SK-N-SH (cell line): ENCODE data around the gene CEP250. TPM values are rescaled to one million over a fixed set of nuclear protein-coding genes. Genes with fewer than 3 reads are reported as not detected.

Experiments
- CTCF ChIA-PET: fragments of 300-600, 350-600 bp; formaldehyde crosslinking; extraction: SDS; loops from one replicate; lab custom pipeline; 2021; lab: Yijun Ruan, JAX
- POLR2A ChIA-PET: fragments of 350-600 bp; sonication (Branson Sonifier 250); formaldehyde crosslinking; extraction: SDS; loops from one replicate; lab custom pipeline; 2020; ENCODE audit warnings: antibody characterized with exemption, inconsistent platforms; lab: Yijun Ruan, JAX
- DNase-seq: peaks from one replicate; pipeline ENCODE4 v3.0.0; 2012
- H2AFZ ChIP-seq: fragments of 200-600 bp; sonication (generic); 2 replicates; pipeline ENCODE4 v1.8.1; 2016; ENCODE audit warnings: antibody characterized with exemption, mild to moderate bottlenecking, low read depth
- H3F3A ChIP-seq: fragments of 200-600 bp; sonication (generic); replicated peaks from 2 replicates; pipeline ENCODE3; 2016; ENCODE audit warnings: antibody characterized with exemption, mild to moderate bottlenecking; ENCODE audit not compliant: insufficient read depth
- H3K27ac ChIP-seq, 2 experiments: fragments of 200-500 bp in 1 of 2; fragments of 200-600 bp in 1 of 2; sonication (Bioruptor generic) in 1 of 2; sonication (generic), shearing (Covaris generic) in 1 of 2; 2 replicates each; pipeline versions ENCODE4 v1.5.1 to v1.6.1; 2014 to 2016; ENCODE audit warnings: low read depth in 2 of 2, inconsistent platforms in 1 of 2, low read length in 1 of 2, mild to moderate bottlenecking in 1 of 2, mixed read lengths in 1 of 2
- H3K27me3 ChIP-seq: fragments of 200-600 bp; sonication (generic), shearing (Covaris generic); 2 replicates; pipeline ENCODE4 v1.6.1; 2016; ENCODE audit warnings: mixed run types; ENCODE audit not compliant: insufficient read depth
- H3K36me3 ChIP-seq, 2 experiments: fragments of 200-500 bp in 1 of 2; fragments of 200-600 bp in 1 of 2; sonication (Bioruptor generic) in 1 of 2; sonication (generic) in 1 of 2; replicated peaks in 1 of 2; 2 replicates each; pipeline versions ENCODE3 to v1.5.1; 2014 to 2016; ENCODE audit warnings: low read length in 1 of 2, mild to moderate bottlenecking in 1 of 2; ENCODE audit not compliant: insufficient read depth in 2 of 2, control insufficient read depth in 1 of 2
- H3K4me1 ChIP-seq, 2 experiments: fragments of 200-500 bp in 1 of 2; fragments of 200-600 bp in 1 of 2; sonication (Bioruptor generic) in 1 of 2; sonication (generic), shearing (Covaris generic) in 1 of 2; 2 replicates each; pipeline versions ENCODE4 v1.5.1 to v1.6.1; 2014 to 2016; ENCODE audit warnings: low read depth in 1 of 2, low read length in 1 of 2, mixed run types in 1 of 2; ENCODE audit not compliant: insufficient read depth in 2 of 2, control insufficient read depth in 1 of 2
- H3K4me2 ChIP-seq: fragments of 200-600 bp; sonication (generic), shearing (Covaris generic); 2 replicates; pipeline ENCODE4 v1.6.1; 2017; ENCODE audit warnings: mixed run types
- H3K4me3 ChIP-seq, 2 experiments: fragments of 200-500 bp in 1 of 2; fragments of 200-600 bp in 1 of 2; sonication (Bioruptor generic) in 1 of 2; sonication (generic), shearing (Covaris generic) in 1 of 2; 2 replicates each; pipeline versions ENCODE4 v1.5.1 to v1.8.1; 2014 to 2016; ENCODE audit warnings: low read depth in 2 of 2, inconsistent platforms in 1 of 2, low read length in 1 of 2, mild to moderate bottlenecking in 1 of 2, mixed read lengths in 1 of 2, moderate library complexity in 1 of 2
- H3K79me2 ChIP-seq: fragments of 200-600 bp; sonication (generic); 2 replicates; pipeline ENCODE4 v1.8.1; 2017; ENCODE audit warnings: mild to moderate bottlenecking; ENCODE audit not compliant: insufficient read depth
- H3K9ac ChIP-seq: fragments of 200-600 bp; sonication (generic); 2 replicates; pipeline ENCODE4 v1.6.1; 2017; ENCODE audit warnings: mixed run types
- H3K9me2 ChIP-seq: fragments of 200-600 bp; sonication (generic); 2 replicates; pipeline ENCODE4 v1.6.1; 2017; ENCODE audit warnings: mixed run types
- H3K9me3 ChIP-seq: fragments of 200-600 bp; sonication (generic); 2 replicates; pipeline ENCODE4 v1.6.1; 2017; ENCODE audit warnings: mixed run types, mild to moderate bottlenecking, moderate library complexity
- H4K20me1 ChIP-seq: fragments of 200-600 bp; sonication (generic); 2 replicates; pipeline ENCODE4 v1.6.1; 2017; ENCODE audit warnings: mild to moderate bottlenecking, mixed run types; ENCODE audit not compliant: insufficient read depth
- ELF1 ChIP-seq: IDR thresholded peaks from 2 replicates; pipeline ENCODE4 v1.4.0; 2012
- FOSL2 ChIP-seq: IDR thresholded peaks from 2 replicates; pipeline ENCODE4 v1.4.0; 2012; ENCODE audit warnings: low read depth, mild to moderate bottlenecking, moderate library complexity, borderline replicate concordance
- FOXM1 ChIP-seq: IDR thresholded peaks from 2 replicates; pipeline ENCODE4 v1.4.0; 2012; ENCODE audit warnings: low read depth, mild to moderate bottlenecking
- MXI1 ChIP-seq: IDR thresholded peaks from 2 replicates; pipeline ENCODE4 v1.6.1; 2012; ENCODE audit warnings: mild to moderate bottlenecking, low read depth, low read length, improper control_type of control experiment
- RAD21 ChIP-seq: IDR thresholded peaks from 2 replicates; pipeline ENCODE4 v1.6.1; 2012; ENCODE audit warnings: mild to moderate bottlenecking, low read length
- RFX5 ChIP-seq: IDR thresholded peaks from 2 replicates; pipeline ENCODE4 v1.6.1; 2012; ENCODE audit warnings: mild to moderate bottlenecking, improper control_type of control experiment, low read length
- SMC3 ChIP-seq: IDR thresholded peaks from 2 replicates; pipeline ENCODE4 v1.6.1; 2012; ENCODE audit warnings: low read depth, low read length, improper control_type of control experiment
- WGBS: methylation state at CpG from one replicate; pipeline ENCODE4 v1.1.6; 2017; ENCODE audit warnings: low lambda C conversion rate; 5-methylcytosine and 5-hydroxymethylcytosine counted together
- polyA plus RNA-seq, 3 experiments: library from polyadenylated mRNA; depleted of rRNA; stranded (reverse); fragments of >200 nt; gene quantifications; 2 replicates each; pipeline ENCODE4 v1.2.3, GENCODE V29; 2012
- TF ChIP-seq, protein P1 (sequence below): fragments of 150-350 bp; IDR thresholded peaks from 2 replicates; pipeline ENCODE4 v1.6.1; 2016; ENCODE audit warnings: mild to moderate bottlenecking, low read depth, low read length
- TF ChIP-seq, protein P2 (sequence below): fragments of 150-350 bp; IDR thresholded peaks from 2 replicates; pipeline ENCODE4 v1.6.1; 2017; ENCODE audit warnings: antibody characterized with exemption, low read length, low read depth, borderline replicate concordance
- TF ChIP-seq, protein P3 (sequence below): IDR thresholded peaks from 2 replicates; pipeline ENCODE4 v1.6.1; 2012; ENCODE audit warnings: mild to moderate bottlenecking, low read depth, low read length, moderate library complexity
- TF ChIP-seq, protein P4 (sequence below): IDR thresholded peaks from 2 replicates; pipeline ENCODE4 v1.4.0; 2012; ENCODE audit warnings: low read depth
- TF ChIP-seq, protein P5 (sequence below): fragments of 200-600 bp; sonication (generic); IDR thresholded peaks from 2 replicates; pipeline ENCODE4 v1.6.1; 2017; ENCODE audit warnings: antibody characterized with exemption, mild to moderate bottlenecking, moderate library complexity

CEP250 gene
- polyA plus RNA-seq, 1 of the 3 experiments (the other 2 are of a cell fraction) = 13.3 TPM

DNA sequence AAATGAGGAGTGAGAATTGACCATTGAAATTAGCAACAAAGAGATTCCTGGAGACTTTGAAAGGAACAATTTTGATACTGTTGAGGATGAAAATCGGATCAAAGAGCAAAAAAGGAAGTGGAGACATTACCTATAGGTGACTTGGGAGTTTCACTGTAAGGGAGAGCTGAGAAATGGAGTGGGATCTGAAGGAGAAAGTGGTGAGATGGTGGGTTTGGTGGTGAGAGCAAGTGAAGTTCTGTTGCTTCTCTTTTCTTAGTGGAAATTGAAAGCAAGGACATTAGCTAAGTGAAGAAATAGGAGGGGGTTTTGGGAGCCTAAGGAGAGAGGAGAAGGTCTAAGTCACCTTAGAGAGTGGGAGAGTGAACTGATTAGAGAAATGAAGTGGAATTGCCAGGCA, 90.7 kb downstream of the CEP250 start (continued):
- TF ChIP-seq, protein P1, sequence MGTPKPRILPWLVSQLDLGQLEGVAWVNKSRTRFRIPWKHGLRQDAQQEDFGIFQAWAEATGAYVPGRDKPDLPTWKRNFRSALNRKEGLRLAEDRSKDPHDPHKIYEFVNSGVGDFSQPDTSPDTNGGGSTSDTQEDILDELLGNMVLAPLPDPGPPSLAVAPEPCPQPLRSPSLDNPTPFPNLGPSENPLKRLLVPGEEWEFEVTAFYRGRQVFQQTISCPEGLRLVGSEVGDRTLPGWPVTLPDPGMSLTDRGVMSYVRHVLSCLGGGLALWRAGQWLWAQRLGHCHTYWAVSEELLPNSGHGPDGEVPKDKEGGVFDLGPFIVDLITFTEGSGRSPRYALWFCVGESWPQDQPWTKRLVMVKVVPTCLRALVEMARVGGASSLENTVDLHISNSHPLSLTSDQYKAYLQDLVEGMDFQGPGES = no peak
- TF ChIP-seq, protein P2, sequence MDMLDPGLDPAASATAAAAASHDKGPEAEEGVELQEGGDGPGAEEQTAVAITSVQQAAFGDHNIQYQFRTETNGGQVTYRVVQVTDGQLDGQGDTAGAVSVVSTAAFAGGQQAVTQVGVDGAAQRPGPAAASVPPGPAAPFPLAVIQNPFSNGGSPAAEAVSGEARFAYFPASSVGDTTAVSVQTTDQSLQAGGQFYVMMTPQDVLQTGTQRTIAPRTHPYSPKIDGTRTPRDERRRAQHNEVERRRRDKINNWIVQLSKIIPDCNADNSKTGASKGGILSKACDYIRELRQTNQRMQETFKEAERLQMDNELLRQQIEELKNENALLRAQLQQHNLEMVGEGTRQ = no peak
- TF ChIP-seq MXI1 = no peak

DNA sequence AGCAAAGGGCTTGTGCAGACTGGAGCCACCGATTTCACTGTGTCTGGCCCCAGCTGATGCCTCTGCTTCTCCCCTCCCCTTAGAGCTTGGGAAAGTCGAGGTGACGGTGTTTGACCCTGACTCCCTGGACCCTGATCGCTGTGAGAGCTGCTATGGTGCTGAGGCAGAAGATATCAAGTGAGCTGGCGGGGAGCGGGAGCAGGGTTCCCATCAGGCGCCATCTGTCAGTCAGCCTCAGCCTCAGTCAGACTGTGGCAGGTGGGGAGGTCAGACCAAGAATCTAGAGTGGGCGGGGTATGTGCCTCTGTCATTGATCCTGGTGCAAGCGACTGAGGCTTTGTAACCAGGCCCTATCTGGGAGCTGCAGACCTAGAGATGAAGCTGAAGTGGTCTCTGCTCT, 91.9 kb downstream of the CEP250 start:
- H3K27ac ChIP-seq = no peak overlapping the region
- no peak overlapping the region for H3K4me3 ChIP-seq
- H3K9ac ChIP-seq = no peak overlapping the region
- peaks cover 3% of the 10 kb centered on the region for H3F3A ChIP-seq
- peaks cover 16% of the 10 kb centered on the region for H3K79me2 ChIP-seq
- H3K9me3 ChIP-seq = no peaks in the 10 kb centered on the region
- no peak overlapping the region for H3K4me2 ChIP-seq
- H4K20me1 ChIP-seq = no peaks in the 10 kb centered on the region
- no peaks in the 10 kb centered on the region for H3K9me2 ChIP-seq
- CTCF ChIA-PET = no interaction called here
- TF ChIP-seq, protein P3, sequence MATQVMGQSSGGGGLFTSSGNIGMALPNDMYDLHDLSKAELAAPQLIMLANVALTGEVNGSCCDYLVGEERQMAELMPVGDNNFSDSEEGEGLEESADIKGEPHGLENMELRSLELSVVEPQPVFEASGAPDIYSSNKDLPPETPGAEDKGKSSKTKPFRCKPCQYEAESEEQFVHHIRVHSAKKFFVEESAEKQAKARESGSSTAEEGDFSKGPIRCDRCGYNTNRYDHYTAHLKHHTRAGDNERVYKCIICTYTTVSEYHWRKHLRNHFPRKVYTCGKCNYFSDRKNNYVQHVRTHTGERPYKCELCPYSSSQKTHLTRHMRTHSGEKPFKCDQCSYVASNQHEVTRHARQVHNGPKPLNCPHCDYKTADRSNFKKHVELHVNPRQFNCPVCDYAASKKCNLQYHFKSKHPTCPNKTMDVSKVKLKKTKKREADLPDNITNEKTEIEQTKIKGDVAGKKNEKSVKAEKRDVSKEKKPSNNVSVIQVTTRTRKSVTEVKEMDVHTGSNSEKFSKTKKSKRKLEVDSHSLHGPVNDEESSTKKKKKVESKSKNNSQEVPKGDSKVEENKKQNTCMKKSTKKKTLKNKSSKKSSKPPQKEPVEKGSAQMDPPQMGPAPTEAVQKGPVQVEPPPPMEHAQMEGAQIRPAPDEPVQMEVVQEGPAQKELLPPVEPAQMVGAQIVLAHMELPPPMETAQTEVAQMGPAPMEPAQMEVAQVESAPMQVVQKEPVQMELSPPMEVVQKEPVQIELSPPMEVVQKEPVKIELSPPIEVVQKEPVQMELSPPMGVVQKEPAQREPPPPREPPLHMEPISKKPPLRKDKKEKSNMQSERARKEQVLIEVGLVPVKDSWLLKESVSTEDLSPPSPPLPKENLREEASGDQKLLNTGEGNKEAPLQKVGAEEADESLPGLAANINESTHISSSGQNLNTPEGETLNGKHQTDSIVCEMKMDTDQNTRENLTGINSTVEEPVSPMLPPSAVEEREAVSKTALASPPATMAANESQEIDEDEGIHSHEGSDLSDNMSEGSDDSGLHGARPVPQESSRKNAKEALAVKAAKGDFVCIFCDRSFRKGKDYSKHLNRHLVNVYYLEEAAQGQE = no peak
- TF ChIP-seq, protein P4, sequence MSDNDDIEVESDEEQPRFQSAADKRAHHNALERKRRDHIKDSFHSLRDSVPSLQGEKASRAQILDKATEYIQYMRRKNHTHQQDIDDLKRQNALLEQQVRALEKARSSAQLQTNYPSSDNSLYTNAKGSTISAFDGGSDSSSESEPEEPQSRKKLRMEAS = no peak
- TF ChIP-seq FOXM1 (no peak), RFX5 (no peak), SMC3 (no peak), ELF1 (no peak), RAD21 (no peak), FOSL2 (no peak)
- TF ChIP-seq, protein P5, sequence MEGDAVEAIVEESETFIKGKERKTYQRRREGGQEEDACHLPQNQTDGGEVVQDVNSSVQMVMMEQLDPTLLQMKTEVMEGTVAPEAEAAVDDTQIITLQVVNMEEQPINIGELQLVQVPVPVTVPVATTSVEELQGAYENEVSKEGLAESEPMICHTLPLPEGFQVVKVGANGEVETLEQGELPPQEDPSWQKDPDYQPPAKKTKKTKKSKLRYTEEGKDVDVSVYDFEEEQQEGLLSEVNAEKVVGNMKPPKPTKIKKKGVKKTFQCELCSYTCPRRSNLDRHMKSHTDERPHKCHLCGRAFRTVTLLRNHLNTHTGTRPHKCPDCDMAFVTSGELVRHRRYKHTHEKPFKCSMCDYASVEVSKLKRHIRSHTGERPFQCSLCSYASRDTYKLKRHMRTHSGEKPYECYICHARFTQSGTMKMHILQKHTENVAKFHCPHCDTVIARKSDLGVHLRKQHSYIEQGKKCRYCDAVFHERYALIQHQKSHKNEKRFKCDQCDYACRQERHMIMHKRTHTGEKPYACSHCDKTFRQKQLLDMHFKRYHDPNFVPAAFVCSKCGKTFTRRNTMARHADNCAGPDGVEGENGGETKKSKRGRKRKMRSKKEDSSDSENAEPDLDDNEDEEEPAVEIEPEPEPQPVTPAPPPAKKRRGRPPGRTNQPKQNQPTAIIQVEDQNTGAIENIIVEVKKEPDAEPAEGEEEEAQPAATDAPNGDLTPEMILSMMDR = no peak
- TF ChIP-seq, all 33 proteins: peak for 0
- Histone ChIP-seq H3K36me3 (peaks cover 48 to 53% of the 10 kb centered on the region in 2 experiments), H3K4me1 (peaks cover 0 to 9% of the 10 kb centered on the region in 2 experiments; a peak in 2 of 4 replicates), H2AFZ (no peak overlapping the region), H3K27me3 (no peaks in the 10 kb centered on the region)
- DNase-seq = no peak
- 84% methylated on average over 7 of the region's 9 CpGs for WGBS
- POLR2A ChIA-PET = no interaction called here
